GM12878 (cell line): ENCODE measurements around the gene RAPGEF1. TPM values are rescaled to one million over a fixed set of nuclear protein-coding genes. Genes with fewer than 3 reads are reported as not detected.

Experiments used
- ATAC-seq: fragments of 200-7000 bp; cut with Tn5 transposase; 3 replicates; pipeline ENCODE4 v1.9.1; 2020; ENCODE audit warnings: mild to moderate bottlenecking, moderate library complexity
- BruUV-seq: library from RNA; stranded (reverse); fragments of 400-500 nt; replicated peaks from 2 replicates; lab custom pipeline; 2021; lab: Mats Ljungman, UMichigan
- CTCF ChIA-PET: fragments of 300-600 bp; sonication (Branson Sonifier 250); formaldehyde crosslinking; extraction: SDS; loops from one replicate; lab custom pipeline; 2021; ENCODE audit warnings: inconsistent platforms; lab: Yijun Ruan, JAX
- POLR2A ChIA-PET: fragments of 350-600 bp; formaldehyde crosslinking; extraction: SDS; loops from one replicate; lab custom pipeline; 2021; ENCODE audit warnings: inconsistent platforms; lab: Charles Lee
- RAD21 ChIA-PET: fragments of 300-600 bp; sonication (Branson Sonifier 250); formaldehyde crosslinking; loops from one replicate; lab custom pipeline; 2023; ENCODE audit warnings: antibody characterized with exemption; ENCODE audit not compliant: unreplicated experiment; lab: Charles Lee
- SMC1A ChIA-PET: fragments of 300-600 bp; sonication (Branson Sonifier 250); formaldehyde crosslinking; loops from one replicate; lab custom pipeline; 2023; ENCODE audit not compliant: unreplicated experiment, uncharacterized antibody; lab: Charles Lee
- DNase-seq: peaks from one replicate; pipeline ENCODE4 v3.0.0-alpha.2; 2011; ENCODE audit warnings: low read depth, low spot score
- FAIRE-seq: peaks from 3 replicates; lab custom pipeline; 2011; peaks lifted over from hg19 to GRCh38; lab: Jason Lieb, UNC
- H2AFZ ChIP-seq: 2 replicates; pipeline ENCODE4 v1.6.0; 2011; ENCODE audit warnings: low read depth, low read length, control low read depth; ENCODE audit not compliant: control insufficient read depth
- H3K27ac ChIP-seq: 2 replicates; pipeline ENCODE4 v1.5.1; 2011; ENCODE audit warnings: control low read depth; ENCODE audit not compliant: control insufficient read depth, insufficient read depth
- H3K27me3 ChIP-seq, 2 experiments: replicated peaks in 1 of 2; 2 replicates each; pipeline versions ENCODE4 v1.6.0 to v1.6.1; 2011; ENCODE audit warnings: low read length in 1 of 2; ENCODE audit not compliant: control insufficient read depth in 2 of 2, insufficient read depth in 2 of 2
- H3K36me3 ChIP-seq, 2 experiments: 2 replicates each; pipeline ENCODE4 v1.5.1; 2011; ENCODE audit warnings: low read length in 1 of 2; ENCODE audit not compliant: control insufficient read depth in 2 of 2, insufficient read depth in 2 of 2
- H3K4me1 ChIP-seq: 2 replicates; pipeline ENCODE4 v1.6.1; 2011; ENCODE audit warnings: mild to moderate bottlenecking, low read length, moderate library complexity, mixed read lengths; ENCODE audit not compliant: control insufficient read depth, insufficient read depth
- H3K4me2 ChIP-seq: 2 replicates; pipeline ENCODE4 v1.6.0; 2011; ENCODE audit warnings: control low read depth; ENCODE audit not compliant: control insufficient read depth, insufficient read depth
- H3K4me3 ChIP-seq: fragments of 200-600 bp; sonication (generic); 2 replicates; pipeline ENCODE4 v1.5.1; 2016
- H3K79me2 ChIP-seq: 2 replicates; pipeline ENCODE4 v1.6.0; 2011; ENCODE audit warnings: low read length; ENCODE audit not compliant: control insufficient read depth, insufficient read depth
- H3K9ac ChIP-seq: 2 replicates; pipeline ENCODE4 v1.8.0; 2011; ENCODE audit warnings: low read length, control low read depth, mixed read lengths; ENCODE audit not compliant: control insufficient read depth, insufficient read depth
- H3K9me3 ChIP-seq: replicated peaks from 3 replicates; pipeline ENCODE4 v1.5.1; 2011; ENCODE audit warnings: mild to moderate bottlenecking, low read length; ENCODE audit not compliant: control insufficient read depth, insufficient read depth
- H4K20me1 ChIP-seq: 2 replicates; pipeline ENCODE4 v1.6.0; 2011; ENCODE audit not compliant: control insufficient read depth, insufficient read depth
- CEBPB ChIP-seq, 2 experiments: fragments of 150-350 bp in 1 of 2; IDR thresholded peaks; 2 replicates each; pipeline ENCODE4 v1.6.1; 2012 to 2014; ENCODE audit warnings: low read depth in 2 of 2, low read length in 2 of 2, borderline replicate concordance in 1 of 2, inconsistent platforms in 1 of 2
- HDAC6 ChIP-seq: fragments of 200-600 bp; sonication (generic); IDR thresholded peaks from one replicate; pipeline ENCODE4 v1.8.0; 2017; ENCODE audit warnings: antibody characterized with exemption; ENCODE audit not compliant: unreplicated experiment
- JUNB ChIP-seq: IDR thresholded peaks from 2 replicates; pipeline ENCODE4 v1.6.1; 2016; ENCODE audit warnings: antibody characterized with exemption, mild to moderate bottlenecking
- SMC3 ChIP-seq: IDR thresholded peaks from 2 replicates; pipeline ENCODE4 v1.6.1; 2011; ENCODE audit warnings: low read length, improper control_type of control experiment, borderline replicate concordance
- ZBED1 ChIP-seq: IDR thresholded peaks from 2 replicates; pipeline ENCODE4 v1.6.1; 2016; ENCODE audit warnings: borderline replicate concordance
- ZNF217 ChIP-seq: fragments of 450-650 bp; IDR thresholded peaks from 2 replicates; pipeline ENCODE4 v1.6.1; 2017; ENCODE audit warnings: antibody characterized with exemption, mild to moderate bottlenecking
- WGBS: methylation state at CpG from one replicate; pipeline ENCODE4 v1.1.6; 2016; ENCODE audit warnings: low lambda C conversion rate; ENCODE audit not compliant: insufficient replicate concordance, insufficient coverage; ENCODE audit errors: missing lambda C conversion rate; 5-methylcytosine and 5-hydroxymethylcytosine counted together
- in situ Hi-C: fragments of 300-500 bp; cut with MboI; formaldehyde crosslinking; loops from 9 replicates; pipeline ENCODE4 v1.14.3; 2018; ENCODE audit warnings: mixed read lengths
- intact Hi-C: fragments of 100-400 bp; cut with micrococcal nuclease; formaldehyde crosslinking; loops from one replicate; pipeline ENCODE4 v1.14.2; 2022; ENCODE audit not compliant: unreplicated experiment
- polyA plus RNA-seq, 11 experiments: library from polyadenylated mRNA; depleted of rRNA in 4 of 11; unstranded in 6 of 11; stranded (reverse) in 5 of 11; fragments of >200 nt; fragmentation: Nextera tagmentation in 4 of 11; fragmentation: Illumina TruSeq in 1 of 11; extraction: Ambion mirVana in 4 of 11; extraction: Trizol in 1 of 11; gene quantifications; 1 replicate in 1 of 11; 2 replicates in 10 of 11; pipeline versions ENCODE4 v1.2.1 to v1.2.3, GENCODE V29; 2011 to 2016; ENCODE audit warnings: inconsistent platforms in 2 of 11, missing spikeins in 2 of 11, low read depth in 1 of 11
- total RNA-seq, 4 experiments: library from RNA; depleted of rRNA in 3 of 4; stranded (reverse); fragments of >200 nt in 3 of 4; fragmentation: Illumina TruSeq in 1 of 4; extraction: Trizol in 1 of 4; gene quantifications; 2 replicates each; pipeline versions ENCODE4 v1.2.1 to v1.2.3, GENCODE V29; 2013 to 2021
- TF ChIP-seq, protein P1 (sequence below): IDR thresholded peaks from 2 replicates; pipeline ENCODE4 v1.6.1; 2011; ENCODE audit warnings: borderline replicate concordance, low read depth, mild to moderate bottlenecking, moderate library complexity, mixed read lengths, low read length; ENCODE audit not compliant: insufficient read depth; ENCODE audit errors: extremely low read length
- TF ChIP-seq, protein P2 (sequence below): fragments of 450-650 bp; IDR thresholded peaks from 2 replicates; pipeline ENCODE4 v1.6.1; 2017; ENCODE audit warnings: borderline replicate concordance
- TF ChIP-seq, protein P3 (sequence below): fragments of 450-650 bp; IDR thresholded peaks from 2 replicates; pipeline ENCODE4 v1.6.1; 2017; ENCODE audit warnings: low read depth, mild to moderate bottlenecking, moderate library complexity

Gene RAPGEF1
- total and polyA plus RNA-seq, 10 of the 15 experiments (the other 5 are each of a cell fraction or from before 2014, with no cell fraction given), result 0.42 to 113 (median 45.9) TPM

DNA sequence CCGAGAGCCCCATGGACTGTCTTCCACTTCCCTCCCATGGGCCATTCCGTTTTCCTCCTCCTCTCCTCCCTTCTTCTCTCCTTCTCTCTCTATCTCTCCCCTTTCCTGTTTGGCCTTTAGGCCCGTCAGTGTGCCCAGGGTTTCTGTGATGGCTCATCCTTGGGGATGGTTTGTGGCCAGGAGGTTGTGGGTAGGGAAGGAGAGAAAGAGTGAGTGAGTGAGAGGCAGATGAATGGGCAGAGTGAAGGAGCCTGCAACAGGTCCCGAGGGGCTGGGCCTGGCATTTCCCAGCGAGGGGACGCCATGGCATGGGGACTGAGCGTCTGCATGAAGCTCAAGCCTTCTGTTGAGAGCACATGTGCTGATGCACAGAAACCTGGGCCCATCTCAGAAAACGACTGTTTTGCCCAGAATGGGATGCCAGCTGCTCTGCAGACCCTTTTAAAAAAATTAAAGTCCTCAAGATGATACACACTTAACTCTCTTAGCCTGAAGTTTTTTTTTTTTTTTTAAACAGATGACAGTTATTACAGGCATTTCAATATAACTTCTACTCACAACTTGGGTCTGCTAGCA is 125.4 kb downstream of the RAPGEF1 start:
- no peak overlapping the region for H3K4me3 ChIP-seq
- POLR2A ChIA-PET, result no interaction called here
- no peaks in the 10 kb centered on the region for H4K20me1 ChIP-seq
- H3K36me3 ChIP-seq, result peaks cover 18 to 32% of the 10 kb centered on the region in 2 experiments
- TF ChIP-seq, protein P1, sequence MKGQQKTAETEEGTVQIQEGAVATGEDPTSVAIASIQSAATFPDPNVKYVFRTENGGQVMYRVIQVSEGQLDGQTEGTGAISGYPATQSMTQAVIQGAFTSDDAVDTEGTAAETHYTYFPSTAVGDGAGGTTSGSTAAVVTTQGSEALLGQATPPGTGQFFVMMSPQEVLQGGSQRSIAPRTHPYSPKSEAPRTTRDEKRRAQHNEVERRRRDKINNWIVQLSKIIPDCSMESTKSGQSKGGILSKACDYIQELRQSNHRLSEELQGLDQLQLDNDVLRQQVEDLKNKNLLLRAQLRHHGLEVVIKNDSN, result no peak
- TF ChIP-seq CEBPB (IDR thresholded peaks at IDR 0.05; ENCODE audit: borderline replicate concordance in 1 of 2, low read depth in 2 of 2, low read length in 2 of 2), result no peak
- no peak for TF ChIP-seq ZBED1
- no peak for TF ChIP-seq SMC3
- TF ChIP-seq JUNB, result no peak
- no peak for TF ChIP-seq ZNF217
- TF ChIP-seq, protein P2, sequence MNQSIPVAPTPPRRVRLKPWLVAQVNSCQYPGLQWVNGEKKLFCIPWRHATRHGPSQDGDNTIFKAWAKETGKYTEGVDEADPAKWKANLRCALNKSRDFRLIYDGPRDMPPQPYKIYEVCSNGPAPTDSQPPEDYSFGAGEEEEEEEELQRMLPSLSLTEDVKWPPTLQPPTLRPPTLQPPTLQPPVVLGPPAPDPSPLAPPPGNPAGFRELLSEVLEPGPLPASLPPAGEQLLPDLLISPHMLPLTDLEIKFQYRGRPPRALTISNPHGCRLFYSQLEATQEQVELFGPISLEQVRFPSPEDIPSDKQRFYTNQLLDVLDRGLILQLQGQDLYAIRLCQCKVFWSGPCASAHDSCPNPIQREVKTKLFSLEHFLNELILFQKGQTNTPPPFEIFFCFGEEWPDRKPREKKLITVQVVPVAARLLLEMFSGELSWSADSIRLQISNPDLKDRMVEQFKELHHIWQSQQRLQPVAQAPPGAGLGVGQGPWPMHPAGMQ, result no peak
- TF ChIP-seq, protein P3, sequence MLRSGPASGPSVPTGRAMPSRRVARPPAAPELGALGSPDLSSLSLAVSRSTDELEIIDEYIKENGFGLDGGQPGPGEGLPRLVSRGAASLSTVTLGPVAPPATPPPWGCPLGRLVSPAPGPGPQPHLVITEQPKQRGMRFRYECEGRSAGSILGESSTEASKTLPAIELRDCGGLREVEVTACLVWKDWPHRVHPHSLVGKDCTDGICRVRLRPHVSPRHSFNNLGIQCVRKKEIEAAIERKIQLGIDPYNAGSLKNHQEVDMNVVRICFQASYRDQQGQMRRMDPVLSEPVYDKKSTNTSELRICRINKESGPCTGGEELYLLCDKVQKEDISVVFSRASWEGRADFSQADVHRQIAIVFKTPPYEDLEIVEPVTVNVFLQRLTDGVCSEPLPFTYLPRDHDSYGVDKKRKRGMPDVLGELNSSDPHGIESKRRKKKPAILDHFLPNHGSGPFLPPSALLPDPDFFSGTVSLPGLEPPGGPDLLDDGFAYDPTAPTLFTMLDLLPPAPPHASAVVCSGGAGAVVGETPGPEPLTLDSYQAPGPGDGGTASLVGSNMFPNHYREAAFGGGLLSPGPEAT, result no peak
- TF ChIP-seq HDAC6, result no peak
- H3K27me3 ChIP-seq, result no peaks in the 10 kb centered on the region
- no peak for DNase-seq
- no peaks in the 10 kb centered on the region; the same call in none of the 2 replicates for H3K79me2 ChIP-seq
- in situ Hi-C loops, result no loop called here
- 65% methylated on average over 8 of the region's 8 CpGs for WGBS
- no TSS peak for BruUV-seq
- RAD21 ChIA-PET, result no interaction called here
- H3K4me1 ChIP-seq, result no peaks in the 10 kb centered on the region
- H3K27ac ChIP-seq, result no peak overlapping the region
- no peaks in the 10 kb centered on the region for H3K9me3 ChIP-seq
- FAIRE-seq, result no peak
- intact Hi-C loops, result no loop called here
- no peak overlapping the region for H3K9ac ChIP-seq
- SMC1A ChIA-PET, result interaction anchor here (0.7 kb wide), 1 partner anchor 23 kb away, joined by 3 read pairs; no protein-coding TSS in a partner anchor
- H2AFZ ChIP-seq, result no peak overlapping the region
- CTCF ChIA-PET, result no interaction called here
- ATAC-seq, result no peak
- H3K4me2 ChIP-seq, result no peak overlapping the region
